NCI-H187 treated with DMSO at 0.1 percent for 48 hours (cell line): Measurements from ENCODE around the gene ZNF784.

ENCODE experiments used
- DNase-seq: peaks from one replicate; lab custom pipeline; 2025; lab: John Stamatoyannopoulos, UW

Gene ZNF784

DNA sequence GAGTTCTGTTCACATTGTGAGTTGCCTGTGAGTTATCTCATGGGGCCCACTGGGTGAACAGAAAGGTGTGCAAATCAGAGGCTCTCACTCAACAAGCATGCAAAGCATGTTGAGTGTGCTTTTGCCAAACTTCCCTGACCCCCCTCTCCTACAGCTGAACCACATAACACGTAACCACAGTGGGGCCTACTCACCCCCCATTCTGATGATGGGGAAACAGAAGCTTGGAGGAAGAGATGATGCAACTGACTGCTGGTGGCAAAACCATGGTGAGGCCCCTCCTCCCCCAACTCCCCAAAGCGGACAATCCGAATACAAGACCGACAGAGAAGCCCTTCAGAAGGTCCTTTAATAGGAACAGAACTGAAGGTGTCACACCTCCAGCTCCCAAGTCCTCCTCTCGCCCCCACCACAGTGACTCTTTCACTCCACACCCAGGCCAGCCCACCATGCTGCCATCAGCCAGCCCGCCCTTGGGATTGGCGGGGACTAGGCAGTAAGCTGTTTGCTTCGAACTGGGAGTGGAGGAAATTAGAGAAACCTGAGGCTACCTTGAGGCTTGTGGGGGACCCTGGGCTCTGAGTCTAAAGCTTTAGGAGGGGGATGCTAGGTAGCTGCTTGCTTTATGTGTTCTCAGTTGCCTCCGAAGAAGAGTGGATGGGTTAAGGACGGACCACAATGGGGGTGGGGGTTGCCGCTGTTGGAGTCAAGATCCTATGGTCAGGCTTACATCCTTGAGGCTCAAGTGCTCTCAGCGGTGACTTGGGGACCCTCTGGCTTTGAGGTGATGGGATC, 3.8 kb downstream of the ZNF784 start:
- no peak for DNase-seq

GRCh38 chr19:55619286-55619685, 5.1 kb downstream of the ZNF784 start:
- no peak for DNase-seq

DNA sequence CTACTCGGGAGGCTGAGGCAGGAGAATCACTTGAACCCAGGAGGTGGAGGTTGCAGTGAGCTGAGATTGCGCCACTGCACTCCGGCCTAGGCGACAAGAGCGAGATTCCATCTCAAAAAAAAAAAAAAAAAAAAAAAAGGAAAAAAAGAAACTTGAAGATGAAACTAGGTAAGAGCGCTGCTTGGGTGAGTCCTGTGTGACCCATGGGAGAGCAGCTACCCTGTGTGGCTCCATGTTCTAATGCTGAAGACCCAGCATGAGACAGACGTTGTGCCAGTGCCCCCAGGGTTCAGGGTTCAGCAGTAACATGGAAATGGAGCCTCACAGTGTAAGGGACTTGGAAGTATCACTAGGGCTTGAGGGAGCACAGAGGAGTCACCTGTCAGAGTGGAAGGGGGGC, 5.9 kb downstream of the ZNF784 start:
- DNase-seq = no peak

DNA sequence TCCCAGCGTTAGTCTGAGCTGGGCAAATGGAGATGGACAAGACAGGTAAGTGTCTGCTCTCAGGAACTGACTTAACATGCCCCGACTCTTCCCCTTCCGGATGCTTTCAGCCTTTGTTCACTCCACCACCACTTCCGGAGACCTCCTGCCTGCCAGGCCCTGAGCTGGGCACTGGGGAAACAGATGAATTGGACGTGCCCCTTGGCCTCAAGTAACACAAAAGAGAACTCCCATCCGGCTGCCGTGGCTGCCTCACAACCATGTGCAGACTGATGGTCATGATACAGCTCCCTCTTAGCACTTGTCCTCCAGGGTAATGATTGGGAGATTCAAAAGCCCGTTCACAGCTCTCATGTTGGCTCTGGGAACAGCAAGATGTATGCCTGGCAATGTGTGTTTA, 6.9 kb downstream of the ZNF784 start:
- DNase-seq = no peak

GRCh38 chr19:55616395-55616875, 7.9 kb downstream of the ZNF784 start:
- no peak for DNase-seq

GRCh38 chr19:55615543-55616394, 8.6 kb downstream of the ZNF784 start:
- DNase-seq = no peak

GRCh38 chr19:55614711-55615542, 9.4 kb downstream of the ZNF784 start:
- DNase-seq = no peak

DNA sequence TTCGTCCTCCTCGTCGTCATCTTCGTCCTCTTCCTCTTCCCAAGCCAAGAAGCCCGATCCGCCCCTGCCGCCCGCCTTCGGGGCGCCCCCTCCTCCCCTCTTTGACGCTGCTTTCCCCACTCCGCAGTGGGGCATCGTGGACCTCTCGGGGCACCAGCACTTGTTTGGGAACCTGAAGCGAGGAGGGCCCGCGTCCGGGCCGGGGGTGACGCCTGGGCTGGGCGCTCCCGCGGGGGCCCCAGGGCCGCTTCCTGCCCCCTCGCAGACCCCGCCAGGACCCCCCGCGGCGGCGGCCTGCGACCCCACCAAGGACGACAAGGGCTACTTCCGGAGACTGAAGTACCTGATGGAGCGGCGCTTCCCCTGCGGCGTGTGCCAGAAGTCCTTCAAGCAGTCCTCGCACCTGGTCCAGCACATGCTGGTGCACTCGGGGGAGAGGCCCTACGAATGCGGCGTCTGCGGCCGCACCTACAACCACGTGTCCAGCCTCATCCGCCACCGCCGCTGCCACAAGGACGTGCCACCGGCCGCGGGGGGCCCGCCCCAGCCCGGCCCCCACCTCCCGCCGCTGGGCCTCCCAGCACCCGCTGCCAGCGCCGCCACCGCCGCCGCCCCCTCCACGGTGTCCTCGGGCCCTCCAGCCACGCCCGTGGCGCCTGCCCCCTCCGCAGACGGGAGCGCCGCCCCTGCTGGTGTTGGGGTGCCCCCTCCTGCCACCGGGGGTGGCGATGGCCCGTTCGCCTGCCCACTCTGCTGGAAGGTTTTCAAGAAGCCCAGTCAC, 10.2 kb downstream of the ZNF784 start:
- no peak for DNase-seq

GRCh38 chr19:55613396-55613795, 11.0 kb downstream of the ZNF784 start:
- no peak for DNase-seq

- DNase-seq = no peak
Observed at GRCh38 chr19:55611983-55612645, 12.3 kb downstream of the ZNF784 start.

DNA sequence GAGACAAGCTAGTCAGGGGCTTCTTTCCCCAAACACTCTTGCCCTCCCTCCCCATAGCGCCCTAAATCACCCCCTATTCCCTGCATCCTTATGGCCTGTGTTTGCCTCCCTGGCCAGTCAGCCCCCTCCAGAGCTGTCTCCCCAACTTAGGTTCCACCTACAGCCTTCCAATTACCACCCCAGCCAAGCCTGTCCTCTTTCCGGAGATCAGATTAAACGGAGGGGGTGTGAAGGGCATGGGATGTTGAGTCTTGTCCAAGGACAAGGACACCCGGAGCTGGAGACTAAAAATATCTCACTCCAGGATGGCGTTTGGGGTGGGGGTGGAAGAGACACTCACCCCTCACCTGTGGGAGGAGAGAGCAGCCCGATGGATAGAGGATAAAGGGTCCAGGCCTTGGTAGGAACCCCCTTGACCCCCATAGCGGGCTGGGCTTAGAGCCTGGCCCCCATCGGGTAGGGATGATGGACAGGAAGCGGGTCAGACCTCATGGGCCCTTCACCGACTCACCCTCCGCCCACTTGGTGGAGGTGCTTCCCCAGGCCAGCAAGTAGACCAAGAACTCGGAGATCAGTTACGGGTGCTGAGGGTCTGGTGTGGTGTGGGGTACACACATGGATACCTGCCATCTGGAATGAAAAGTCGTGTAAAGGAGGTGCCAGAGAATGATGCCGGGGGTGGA, 12.9 kb downstream of the ZNF784 start:
- no peak for DNase-seq

GRCh38 chr19:55609326-55609725, 15.0 kb downstream of the ZNF784 start:
- no peak for DNase-seq

GRCh38 chr19:55606817-55607216, 17.5 kb downstream of the ZNF784 start:
- no peak for DNase-seq

GRCh38 chr19:55606471-55606787, 17.9 kb downstream of the ZNF784 start:
- no peak for DNase-seq

GRCh38 chr19:55605637-55606470, 18.5 kb downstream of the ZNF784 start, which contains the start of gene ZNF865:
ZNF865 (plus strand) TSS chr19:55605647; CDS start chr19:55613619, 7,972 bp downstream.
- DNase-seq = peak; percentile 15

- peak; percentile 88 for DNase-seq
Observed at GRCh38 chr19:55605207-55605636, 19.1 kb downstream of the ZNF784 start.

DNA sequence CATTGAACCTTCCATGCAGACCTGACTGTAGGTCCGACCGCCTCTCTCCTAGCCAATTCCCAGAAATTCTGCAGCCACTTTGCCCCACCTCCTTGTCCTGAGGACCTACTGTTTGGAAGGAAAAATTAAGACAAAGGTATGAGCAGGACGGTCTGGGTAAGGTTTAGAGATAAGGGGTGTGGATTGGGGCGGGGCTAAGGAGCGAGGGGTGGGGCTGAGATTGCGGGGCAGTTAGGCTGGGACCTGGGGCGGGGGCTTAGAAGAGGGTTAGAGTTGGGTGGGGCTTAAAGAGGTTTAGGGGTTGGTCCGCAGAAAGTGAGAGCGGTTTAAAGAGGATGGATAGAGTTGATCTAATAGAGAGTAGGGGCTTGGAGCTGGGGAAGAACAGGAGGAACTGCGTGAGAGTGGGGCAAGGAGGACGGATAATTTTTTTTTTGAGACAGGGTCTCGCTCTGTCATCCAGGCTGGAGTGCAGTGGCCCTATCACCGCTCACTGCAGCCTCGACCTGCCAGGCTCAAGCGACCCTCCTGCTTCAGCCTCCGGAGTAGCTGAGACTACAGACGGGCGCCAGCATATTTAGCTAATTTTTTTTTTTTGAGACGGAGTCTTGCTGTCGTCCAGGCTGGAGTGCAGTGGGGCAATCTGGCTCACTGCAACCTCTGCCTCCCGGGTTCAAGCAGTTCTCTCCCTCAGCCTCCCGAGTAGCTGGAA, 20.6 kb downstream of the ZNF784 start:
- DNase-seq = no peak

- DNase-seq = no peak
Observed at GRCh38 chr19:55603115-55603514, 21.3 kb downstream of the ZNF784 start.
